Esophagus squamous epithelium (tissue), 4 donors: ENCODE results near the gene DEPDC5.

Experiments used
- POLR2A ChIP-seq, 4 donors: fragments of 450-650 bp; IDR thresholded peaks; one replicate each; pipeline ENCODE4 v1.6.1; 2017; ENCODE audit warnings: antibody characterized with exemption in 4 of 4, mild to moderate bottlenecking in 4 of 4, moderate library complexity in 3 of 4
- TF ChIP-seq, protein P1 (sequence below), 6 experiments: fragments of 450-650 bp in 4 of 6; fragments of 200-600 bp in 2 of 6; sonication (generic) in 2 of 6; IDR thresholded peaks; one replicate each; pipeline ENCODE4 v1.5.1; 2016 to 2019; ENCODE audit warnings: antibody characterized with exemption in 6 of 6, mild to moderate bottlenecking in 4 of 6, moderate library complexity in 4 of 6

DNA sequence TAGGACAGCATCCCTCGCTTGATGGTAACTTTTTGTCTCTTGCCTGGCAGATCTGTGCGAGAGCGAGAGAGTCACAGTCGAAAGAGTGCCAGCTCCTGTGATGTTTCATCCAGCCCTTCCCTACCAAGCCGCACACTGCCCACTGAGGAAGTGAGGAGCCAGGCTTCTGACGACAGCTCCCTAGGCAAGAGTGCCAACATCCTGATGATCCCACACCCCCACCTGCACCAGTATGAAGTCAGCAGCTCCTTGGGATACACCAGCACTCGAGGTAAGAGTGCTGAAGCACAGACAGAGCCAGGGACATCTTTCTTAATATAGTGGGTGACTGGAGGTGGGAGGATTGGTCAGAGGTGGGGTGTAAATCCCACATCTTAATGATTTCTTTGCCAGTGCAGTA, 61.1 kb downstream of the DEPDC5 start:
- TF ChIP-seq, protein P1, sequence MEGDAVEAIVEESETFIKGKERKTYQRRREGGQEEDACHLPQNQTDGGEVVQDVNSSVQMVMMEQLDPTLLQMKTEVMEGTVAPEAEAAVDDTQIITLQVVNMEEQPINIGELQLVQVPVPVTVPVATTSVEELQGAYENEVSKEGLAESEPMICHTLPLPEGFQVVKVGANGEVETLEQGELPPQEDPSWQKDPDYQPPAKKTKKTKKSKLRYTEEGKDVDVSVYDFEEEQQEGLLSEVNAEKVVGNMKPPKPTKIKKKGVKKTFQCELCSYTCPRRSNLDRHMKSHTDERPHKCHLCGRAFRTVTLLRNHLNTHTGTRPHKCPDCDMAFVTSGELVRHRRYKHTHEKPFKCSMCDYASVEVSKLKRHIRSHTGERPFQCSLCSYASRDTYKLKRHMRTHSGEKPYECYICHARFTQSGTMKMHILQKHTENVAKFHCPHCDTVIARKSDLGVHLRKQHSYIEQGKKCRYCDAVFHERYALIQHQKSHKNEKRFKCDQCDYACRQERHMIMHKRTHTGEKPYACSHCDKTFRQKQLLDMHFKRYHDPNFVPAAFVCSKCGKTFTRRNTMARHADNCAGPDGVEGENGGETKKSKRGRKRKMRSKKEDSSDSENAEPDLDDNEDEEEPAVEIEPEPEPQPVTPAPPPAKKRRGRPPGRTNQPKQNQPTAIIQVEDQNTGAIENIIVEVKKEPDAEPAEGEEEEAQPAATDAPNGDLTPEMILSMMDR (IDR thresholded peaks at IDR 0.05), result no peak
- no peak for TF ChIP-seq POLR2A (IDR thresholded peaks at IDR 0.05)
